Esophagus squamous epithelium (tissue), 4 donors: ENCODE measurements around the gene PRKAB1.

Experiments used
- CTCF ChIP-seq, 6 experiments: fragments of 450-650 bp in 4 of 6; fragments of 200-600 bp in 2 of 6; sonication (generic) in 2 of 6; IDR thresholded peaks; one replicate each; pipeline ENCODE4 v1.5.1; 2016 to 2019; ENCODE audit warnings: antibody characterized with exemption in 6 of 6, mild to moderate bottlenecking in 4 of 6, moderate library complexity in 4 of 6
- POLR2A ChIP-seq, 4 donors: fragments of 450-650 bp; IDR thresholded peaks; one replicate each; pipeline ENCODE4 v1.6.1; 2017; ENCODE audit warnings: antibody characterized with exemption in 4 of 4, mild to moderate bottlenecking in 4 of 4, moderate library complexity in 3 of 4

GRCh38 chr12:119667577-119668323 lies at the start of gene PRKAB1:
- TF ChIP-seq CTCF (IDR thresholded peaks at IDR 0.05) (peak; percentile 90 to 97 (median 96)), POLR2A (IDR thresholded peaks at IDR 0.05) (peak in 3 of 4 donors; percentile 54 to 78 (median 73))
